ENCODE measurements around the gene TYRO3.

DNA sequence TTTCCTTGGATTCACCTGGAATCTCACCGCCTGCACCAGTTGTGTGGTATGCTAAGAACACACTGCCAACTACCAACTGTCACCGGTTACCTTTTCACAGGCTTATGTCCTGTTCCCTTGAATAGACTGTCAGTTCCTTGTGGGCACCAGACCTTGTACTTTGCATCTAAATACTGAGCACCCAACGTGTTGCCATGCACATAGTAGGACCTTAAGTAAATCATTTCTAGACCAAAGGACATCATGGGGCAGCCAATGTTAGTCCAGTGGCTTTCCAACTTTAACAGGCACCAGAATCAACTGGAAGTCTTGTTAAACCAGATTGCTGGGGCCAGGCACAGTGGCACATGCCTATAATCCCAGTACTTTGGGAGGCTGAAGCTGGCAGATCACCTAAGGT is 13.8 kb upstream of the TYRO3 start:
- TF ChIP-seq EZH2 (IDR thresholded peaks at IDR 0.05; ENCODE audit: insufficient read depth, poor library complexity, severe bottlenecking), result no peak
- no peak for TF ChIP-seq EZH2phosphoT487 (IDR thresholded peaks at IDR 0.05; ENCODE audit: insufficient read depth, low read depth)
